Uterus (tissue), 4 donors: Measurements from ENCODE around the gene HLCS. TPM values are rescaled to one million over a fixed set of nuclear protein-coding genes. Genes with fewer than 3 reads are reported as not detected.

Experiments
- DNase-seq, 2 donors: peaks; one replicate each; pipeline ENCODE4 v3.0.0-alpha.2; 2019 to 2020
- H3K27ac ChIP-seq, 2 donors: fragments of 200-600 bp; sonication (generic); 1 replicate in 1 of 2; 2 replicates in 1 of 2; pipeline ENCODE4 v1.5.1; 2016 to 2018
- H3K27me3 ChIP-seq, 2 donors: fragments of 200-600 bp; sonication (generic); one replicate each; pipeline ENCODE4 v1.5.1; 2018 to 2019; ENCODE audit warnings: control low read depth in 1 of 2
- H3K36me3 ChIP-seq, 2 donors: fragments of 200-600 bp; sonication (generic); one replicate each; pipeline ENCODE4 v1.5.1; 2019; ENCODE audit warnings: control low read depth in 1 of 2
- H3K4me1 ChIP-seq, 2 donors: fragments of 200-600 bp; sonication (generic); one replicate each; pipeline ENCODE4 v1.5.1; 2018 to 2019; ENCODE audit warnings: control low read depth in 1 of 2
- H3K4me3 ChIP-seq, 2 donors: fragments of 200-600 bp; sonication (generic); 1 replicate in 1 of 2; 2 replicates in 1 of 2; pipeline ENCODE4 v1.5.1; 2018 to 2019; ENCODE audit warnings: mild to moderate bottlenecking in 1 of 2
- H3K9me3 ChIP-seq, 2 donors: fragments of 200-600 bp; sonication (generic); one replicate each; pipeline ENCODE4 v1.5.1; 2019; ENCODE audit warnings: control low read depth in 1 of 2
- POLR2A ChIP-seq, 2 donors: fragments of 450-650 bp; IDR thresholded peaks; one replicate each; pipeline ENCODE4 v1.6.1; 2016; ENCODE audit warnings: antibody characterized with exemption in 2 of 2, mild to moderate bottlenecking in 1 of 2, moderate library complexity in 1 of 2
- intact Hi-C: fragments of 100-400 bp; cut with DNase I; formaldehyde crosslinking; loops from one replicate; pipeline ENCODE4 v1.15.1; 2023; ENCODE audit warnings: low total_unique reads
- total RNA-seq, 4 donors: library from RNA; depleted of rRNA in 3 of 4; stranded (reverse); fragments of >200 nt in 3 of 4; gene quantifications; one replicate each; pipeline versions ENCODE4 v1.1.0 to v1.2.4, GENCODE V29; 2014 to 2023
- TF ChIP-seq, protein P1 (sequence below), 4 experiments: fragments of 200-600 bp in 2 of 4; fragments of 450-650 bp in 2 of 4; sonication (generic) in 2 of 4; IDR thresholded peaks; one replicate each; pipeline ENCODE4 v1.5.1; 2016 to 2019; ENCODE audit warnings: antibody characterized with exemption in 4 of 4, mild to moderate bottlenecking in 2 of 4, moderate library complexity in 1 of 4
- donor health status: DM: yes; HTN: yes; CAD: no.

Gene HLCS
- total RNA-seq, 4 donors from 2014 or later = 3.8 to 31.4 (median 15.4) TPM

- Histone ChIP-seq H3K4me3 (no peak overlapping the region), H3K9me3 (no peaks in the 10 kb centered on the region), H3K4me1 (no peaks in the 10 kb centered on the region), H3K27ac (no peak overlapping the region), H3K36me3 (no peaks in the 10 kb centered on the region), H3K27me3 (no peaks in the 10 kb centered on the region)
- TF ChIP-seq, protein P1, sequence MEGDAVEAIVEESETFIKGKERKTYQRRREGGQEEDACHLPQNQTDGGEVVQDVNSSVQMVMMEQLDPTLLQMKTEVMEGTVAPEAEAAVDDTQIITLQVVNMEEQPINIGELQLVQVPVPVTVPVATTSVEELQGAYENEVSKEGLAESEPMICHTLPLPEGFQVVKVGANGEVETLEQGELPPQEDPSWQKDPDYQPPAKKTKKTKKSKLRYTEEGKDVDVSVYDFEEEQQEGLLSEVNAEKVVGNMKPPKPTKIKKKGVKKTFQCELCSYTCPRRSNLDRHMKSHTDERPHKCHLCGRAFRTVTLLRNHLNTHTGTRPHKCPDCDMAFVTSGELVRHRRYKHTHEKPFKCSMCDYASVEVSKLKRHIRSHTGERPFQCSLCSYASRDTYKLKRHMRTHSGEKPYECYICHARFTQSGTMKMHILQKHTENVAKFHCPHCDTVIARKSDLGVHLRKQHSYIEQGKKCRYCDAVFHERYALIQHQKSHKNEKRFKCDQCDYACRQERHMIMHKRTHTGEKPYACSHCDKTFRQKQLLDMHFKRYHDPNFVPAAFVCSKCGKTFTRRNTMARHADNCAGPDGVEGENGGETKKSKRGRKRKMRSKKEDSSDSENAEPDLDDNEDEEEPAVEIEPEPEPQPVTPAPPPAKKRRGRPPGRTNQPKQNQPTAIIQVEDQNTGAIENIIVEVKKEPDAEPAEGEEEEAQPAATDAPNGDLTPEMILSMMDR (IDR thresholded peaks at IDR 0.05) = no peak
- TF ChIP-seq POLR2A (IDR thresholded peaks at IDR 0.05) = no peak
- no peak for DNase-seq
- intact Hi-C loops = no loop called here
Measured at GRCh38 chr21:36902331-36902730, 64.1 kb downstream of the HLCS start.

DNA sequence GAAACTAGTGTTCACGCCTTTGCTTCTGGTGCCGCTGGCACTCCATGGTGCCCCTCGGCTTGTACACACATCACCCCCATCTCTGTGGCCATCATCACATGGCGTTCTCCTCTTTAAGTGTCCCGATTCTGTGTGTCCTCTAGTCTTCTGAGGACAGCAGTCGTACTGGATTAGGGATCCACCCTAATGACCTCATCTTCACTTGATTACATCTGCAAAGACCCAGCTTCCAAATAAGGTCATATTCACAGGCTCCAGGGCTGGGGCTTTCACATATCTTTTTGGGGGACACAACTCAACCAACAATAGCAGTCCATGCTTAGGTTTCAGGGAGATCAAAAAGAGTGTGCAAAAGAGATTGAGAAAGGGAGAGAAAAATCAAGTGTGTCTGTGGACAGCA is 64.9 kb downstream of the HLCS start:
- intact Hi-C loops = no loop called here
- no peak overlapping the region for H3K4me3 ChIP-seq
- no peak for DNase-seq
- no peak overlapping the region for H3K27ac ChIP-seq
- no peaks in the 10 kb centered on the region for H3K36me3 ChIP-seq
- H3K27me3 ChIP-seq = no peaks in the 10 kb centered on the region
- no peaks in the 10 kb centered on the region for H3K9me3 ChIP-seq
- H3K4me1 ChIP-seq = no peaks in the 10 kb centered on the region
- no peak for TF ChIP-seq POLR2A (IDR thresholded peaks at IDR 0.05)
- TF ChIP-seq, protein P1 (IDR thresholded peaks at IDR 0.05) = no peak

- Histone ChIP-seq H3K27ac (no peak overlapping the region), H3K9me3 (no peaks in the 10 kb centered on the region), H3K4me3 (no peak overlapping the region), H3K27me3 (no peaks in the 10 kb centered on the region), H3K4me1 (no peaks in the 10 kb centered on the region), H3K36me3 (no peaks in the 10 kb centered on the region)
- TF ChIP-seq, protein P1 (IDR thresholded peaks at IDR 0.05) = no peak
- TF ChIP-seq POLR2A (IDR thresholded peaks at IDR 0.05) = no peak
- intact Hi-C loops = no loop called here
- DNase-seq = no peak
Measured at GRCh38 chr21:36893581-36893980, 72.9 kb downstream of the HLCS start.

DNA sequence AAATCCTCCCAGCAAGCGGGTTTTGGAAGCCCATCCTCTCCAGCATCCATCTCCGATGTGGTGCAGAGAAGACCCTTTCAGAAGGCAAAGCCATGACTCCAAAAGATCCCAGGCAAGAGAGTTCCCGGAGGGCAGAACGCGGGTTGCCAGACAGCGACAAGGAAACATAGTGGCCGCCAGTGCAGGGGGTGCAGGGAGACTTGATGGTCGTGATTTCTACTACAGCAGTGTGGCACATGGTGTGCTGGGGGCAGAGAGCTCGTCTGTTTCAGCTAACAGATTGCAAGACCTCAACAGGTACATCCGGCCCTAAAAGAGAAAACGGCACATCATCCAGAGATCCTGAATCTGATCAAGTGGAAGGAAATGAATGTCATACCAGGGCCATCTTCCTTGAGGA is 74.3 kb downstream of the HLCS start:
- Histone ChIP-seq H3K36me3 (no peaks in the 10 kb centered on the region), H3K27me3 (no peaks in the 10 kb centered on the region), H3K9me3 (no peaks in the 10 kb centered on the region), H3K4me1 (no peaks in the 10 kb centered on the region), H3K4me3 (no peak overlapping the region), H3K27ac (no peak overlapping the region)
- no peak for TF ChIP-seq POLR2A (IDR thresholded peaks at IDR 0.05)
- no peak for DNase-seq
- intact Hi-C loops = no loop called here

DNA sequence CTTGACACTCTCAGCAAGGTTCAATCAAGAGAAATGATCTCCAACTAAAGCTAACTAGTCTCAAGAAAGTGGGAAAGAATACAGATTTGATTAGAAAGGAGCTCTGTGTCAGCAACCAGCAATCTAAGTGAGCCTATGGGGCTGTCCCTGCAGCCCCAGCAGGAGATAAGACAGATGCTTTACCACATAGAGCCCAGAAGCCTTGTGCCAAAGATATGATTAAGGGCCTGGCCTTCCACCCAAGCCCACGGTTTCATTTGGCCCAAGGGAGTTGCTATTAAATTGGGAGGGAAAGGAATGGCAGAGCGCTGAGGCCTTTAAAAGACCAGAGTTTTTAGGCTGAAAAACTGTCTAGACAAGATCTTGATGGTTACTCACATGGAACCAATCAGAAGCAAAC is 74.8 kb downstream of the HLCS start:
- no peak for DNase-seq
- no peaks in the 10 kb centered on the region for H3K36me3 ChIP-seq
- H3K4me1 ChIP-seq = no peaks in the 10 kb centered on the region

More for the DNA sequence above, 74.8 kb downstream of the HLCS start:
- Histone ChIP-seq H3K27ac (no peak overlapping the region), H3K4me3 (no peak overlapping the region), H3K9me3 (no peaks in the 10 kb centered on the region), H3K27me3 (no peaks in the 10 kb centered on the region)
- TF ChIP-seq, protein P1 (IDR thresholded peaks at IDR 0.05) = no peak
- no peak for TF ChIP-seq POLR2A (IDR thresholded peaks at IDR 0.05)
- intact Hi-C loops = no loop called here
